ENCODE data around the gene GLRX5. TPM values are rescaled to one million over a fixed set of nuclear protein-coding genes. Genes with fewer than 3 reads are reported as not detected.
A peak's percentile ranks its signal among the peaks of the same experiment; 100 is the strongest.

The GLRX5 gene
- total RNA-seq, 1 experiment from 2014 or later, result 62.2 TPM

- H3K27me3 Mint-ChIP-seq (ENCODE audit: low read depth), result peaks cover 42% of the 10 kb centered on the region
- Histone ChIP-seq H3K27ac (ENCODE audit: insufficient read length, low read depth, low read length) (no peak overlapping the region), H3T11ph (ENCODE audit: low read length) (no peak overlapping the region), H2BK120ac (ENCODE audit: low read depth, low read length, poor library complexity, severe bottlenecking) (no peak overlapping the region), H3K9me3 (ENCODE audit: control insufficient read depth, low read depth, low read length) (no peaks in the 10 kb centered on the region), H3K9ac (ENCODE audit: extremely low read depth, insufficient read length, low read length) (no peak overlapping the region), H2BK15ac (ENCODE audit: low read depth, low read length) (no peak overlapping the region), H2BK20ac (ENCODE audit: low read depth, low read length, poor library complexity, severe bottlenecking) (no peak overlapping the region), H3K4ac (ENCODE audit: low read depth, low read length) (no peak overlapping the region), H3K23me2 (ENCODE audit: insufficient read length, low read depth, low read length, poor library complexity, severe bottlenecking) (no peaks in the 10 kb centered on the region), H3K4me2 (ENCODE audit: insufficient read depth, insufficient read length, low read length) (no peak overlapping the region), H3K27me3 (ENCODE audit: insufficient read depth, low read length) (peaks cover 2% of the 10 kb centered on the region; the same call in 1 of the 2 replicates), H4K20me1 (ENCODE audit: control insufficient read depth, insufficient read depth, insufficient read length) (no peaks in the 10 kb centered on the region), H3K79me1 (ENCODE audit: insufficient read depth, low read depth, low read length, poor library complexity, severe bottlenecking) (no peaks in the 10 kb centered on the region), H3K79me2 (ENCODE audit: insufficient read depth, low read length) (no peaks in the 10 kb centered on the region), H4K8ac (replicated peaks; ENCODE audit: insufficient read length, low read depth, low read length) (no peak overlapping the region), H3K4me1 (ENCODE audit: insufficient read depth, low read length) (peaks cover 3% of the 10 kb centered on the region; the same call in 1 of the 2 replicates), H4K91ac (ENCODE audit: insufficient read length, low read depth, low read length) (no peak overlapping the region), H2AFZ (ENCODE audit: low read length) (no peak overlapping the region), H3K23ac (ENCODE audit: insufficient read length, low read depth, low read length) (no peak overlapping the region), H3K18ac (ENCODE audit: insufficient read length, low read depth, low read length) (no peak overlapping the region), H2BK5ac (ENCODE audit: insufficient read length, low read length) (no peak overlapping the region), H2BK12ac (ENCODE audit: insufficient read length, low read depth, low read length) (no peak overlapping the region), H2AK5ac (ENCODE audit: insufficient read length, low read length) (no peak overlapping the region), H3K14ac (ENCODE audit: insufficient read depth, low read length) (no peak overlapping the region), H3K56ac (ENCODE audit: insufficient read length, low read depth, low read length) (no peak overlapping the region), H4K5ac (ENCODE audit: insufficient read length, low read depth, low read length) (no peak overlapping the region)
- H3K27ac Mint-ChIP-seq, result no peak overlapping the region; a peak in 1 of 7 replicates
- TF ChIP-seq, protein P1, sequence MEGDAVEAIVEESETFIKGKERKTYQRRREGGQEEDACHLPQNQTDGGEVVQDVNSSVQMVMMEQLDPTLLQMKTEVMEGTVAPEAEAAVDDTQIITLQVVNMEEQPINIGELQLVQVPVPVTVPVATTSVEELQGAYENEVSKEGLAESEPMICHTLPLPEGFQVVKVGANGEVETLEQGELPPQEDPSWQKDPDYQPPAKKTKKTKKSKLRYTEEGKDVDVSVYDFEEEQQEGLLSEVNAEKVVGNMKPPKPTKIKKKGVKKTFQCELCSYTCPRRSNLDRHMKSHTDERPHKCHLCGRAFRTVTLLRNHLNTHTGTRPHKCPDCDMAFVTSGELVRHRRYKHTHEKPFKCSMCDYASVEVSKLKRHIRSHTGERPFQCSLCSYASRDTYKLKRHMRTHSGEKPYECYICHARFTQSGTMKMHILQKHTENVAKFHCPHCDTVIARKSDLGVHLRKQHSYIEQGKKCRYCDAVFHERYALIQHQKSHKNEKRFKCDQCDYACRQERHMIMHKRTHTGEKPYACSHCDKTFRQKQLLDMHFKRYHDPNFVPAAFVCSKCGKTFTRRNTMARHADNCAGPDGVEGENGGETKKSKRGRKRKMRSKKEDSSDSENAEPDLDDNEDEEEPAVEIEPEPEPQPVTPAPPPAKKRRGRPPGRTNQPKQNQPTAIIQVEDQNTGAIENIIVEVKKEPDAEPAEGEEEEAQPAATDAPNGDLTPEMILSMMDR (conservative IDR thresholded peaks at IDR 0.05), result peak; percentile 99
- no peaks in the 10 kb centered on the region for H3K36me3 Mint-ChIP-seq (ENCODE audit: insufficient read depth in 1 of 3, low read depth in 3 of 3)
- DNase-seq, result peak; percentile 92
- H3K4me3 Mint-ChIP-seq, result peak overlapping the region in 1 of 2 experiments; percentile 36; a peak in 1 of 5 replicates
- H3K4me1 Mint-ChIP-seq, result peaks cover 28 to 45% of the 10 kb centered on the region in 2 experiments
- peaks cover 0 to 2% of the 10 kb centered on the region in 2 experiments; a peak in 2 of 5 replicates for H3K9me3 Mint-ChIP-seq
- no CpG with 5 or more reads among the region's 14 CpGs for WGBS (ENCODE audit: extremely low coverage, insufficient read length, low lambda C conversion rate)
Measured at GRCh38 chr14:95561001-95561412, 26.2 kb downstream of the GLRX5 start.
